ENCODE measurements around the gene MCRIP2. TPM values are rescaled to one million over a fixed set of nuclear protein-coding genes. Genes with fewer than 3 reads are reported as not detected.

MCRIP2 gene
- total and polyA plus RNA-seq, 9 of the 15 experiments (the other 6 are each of a cell fraction or from before 2014, with no cell fraction given) = 0.80 to 120 (median 35.2) TPM

DNA sequence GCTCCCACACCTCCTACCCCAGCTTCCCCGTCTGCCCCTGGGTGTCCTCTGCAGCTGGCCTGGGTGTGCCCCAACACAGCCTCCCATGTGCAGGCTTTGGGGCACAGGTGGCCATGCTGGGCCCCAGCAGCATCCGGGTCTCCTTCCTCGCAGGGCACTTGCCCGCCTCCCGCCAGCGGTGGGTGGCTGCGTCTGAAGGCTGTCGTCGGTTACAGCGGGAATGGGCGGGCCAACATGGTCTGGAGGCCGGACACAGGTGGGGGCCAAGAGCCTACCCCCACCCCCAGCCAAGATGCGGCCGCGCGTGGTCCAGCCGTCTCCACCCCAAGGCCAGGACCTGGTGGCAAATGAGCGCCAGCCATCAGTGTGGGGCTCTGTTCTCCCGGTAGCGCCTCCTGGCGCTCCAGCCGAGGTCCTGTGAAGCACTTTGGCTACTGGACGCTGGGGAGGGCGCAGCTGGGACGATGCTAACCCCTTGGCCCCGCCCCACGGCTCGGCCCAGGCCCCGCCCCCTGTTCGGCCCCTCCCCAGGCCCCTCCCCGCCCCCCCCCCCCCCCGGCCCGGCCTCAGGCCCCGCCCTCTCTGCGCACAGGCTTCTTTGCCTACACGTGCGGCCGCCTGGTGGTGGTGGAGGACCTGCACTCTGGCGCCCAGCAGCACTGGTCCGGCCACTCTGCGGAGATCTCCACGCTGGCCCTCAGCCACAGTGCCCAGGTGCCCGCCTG lies 19.0 kb downstream of the MCRIP2 start (continued):
- TF ChIP-seq, protein P1, sequence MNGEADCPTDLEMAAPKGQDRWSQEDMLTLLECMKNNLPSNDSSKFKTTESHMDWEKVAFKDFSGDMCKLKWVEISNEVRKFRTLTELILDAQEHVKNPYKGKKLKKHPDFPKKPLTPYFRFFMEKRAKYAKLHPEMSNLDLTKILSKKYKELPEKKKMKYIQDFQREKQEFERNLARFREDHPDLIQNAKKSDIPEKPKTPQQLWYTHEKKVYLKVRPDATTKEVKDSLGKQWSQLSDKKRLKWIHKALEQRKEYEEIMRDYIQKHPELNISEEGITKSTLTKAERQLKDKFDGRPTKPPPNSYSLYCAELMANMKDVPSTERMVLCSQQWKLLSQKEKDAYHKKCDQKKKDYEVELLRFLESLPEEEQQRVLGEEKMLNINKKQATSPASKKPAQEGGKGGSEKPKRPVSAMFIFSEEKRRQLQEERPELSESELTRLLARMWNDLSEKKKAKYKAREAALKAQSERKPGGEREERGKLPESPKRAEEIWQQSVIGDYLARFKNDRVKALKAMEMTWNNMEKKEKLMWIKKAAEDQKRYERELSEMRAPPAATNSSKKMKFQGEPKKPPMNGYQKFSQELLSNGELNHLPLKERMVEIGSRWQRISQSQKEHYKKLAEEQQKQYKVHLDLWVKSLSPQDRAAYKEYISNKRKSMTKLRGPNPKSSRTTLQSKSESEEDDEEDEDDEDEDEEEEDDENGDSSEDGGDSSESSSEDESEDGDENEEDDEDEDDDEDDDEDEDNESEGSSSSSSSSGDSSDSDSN (IDR thresholded peaks at IDR 0.05; ENCODE audit: borderline replicate concordance in 1 of 2, low read depth in 2 of 2, low read length in 2 of 2) = no peak
- no peak for TF ChIP-seq ZNF316 (IDR thresholded peaks at IDR 0.05)
- TF ChIP-seq HMG20B (CRISPR knock-in tag; IDR thresholded peaks at IDR 0.05) = no peak
- TF ChIP-seq, protein P2, sequence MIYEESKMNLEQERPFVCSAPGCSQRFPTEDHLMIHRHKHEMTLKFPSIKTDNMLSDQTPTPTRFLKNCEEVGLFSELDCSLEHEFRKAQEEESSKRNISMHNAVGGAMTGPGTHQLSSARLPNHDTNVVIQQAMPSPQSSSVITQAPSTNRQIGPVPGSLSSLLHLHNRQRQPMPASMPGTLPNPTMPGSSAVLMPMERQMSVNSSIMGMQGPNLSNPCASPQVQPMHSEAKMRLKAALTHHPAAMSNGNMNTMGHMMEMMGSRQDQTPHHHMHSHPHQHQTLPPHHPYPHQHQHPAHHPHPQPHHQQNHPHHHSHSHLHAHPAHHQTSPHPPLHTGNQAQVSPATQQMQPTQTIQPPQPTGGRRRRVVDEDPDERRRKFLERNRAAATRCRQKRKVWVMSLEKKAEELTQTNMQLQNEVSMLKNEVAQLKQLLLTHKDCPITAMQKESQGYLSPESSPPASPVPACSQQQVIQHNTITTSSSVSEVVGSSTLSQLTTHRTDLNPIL (CRISPR knock-in tag; IDR thresholded peaks at IDR 0.05) = no peak
- no peak for TF ChIP-seq FOXA1 (IDR thresholded peaks at IDR 0.05; ENCODE audit: borderline replicate concordance)
- no peak for TF ChIP-seq ADNP (tag; IDR thresholded peaks at IDR 0.05)
- no peak for TF ChIP-seq ZFP36 (IDR thresholded peaks at IDR 0.05; ENCODE audit: low read depth, low read length, partially characterized antibody)
- TF ChIP-seq BCOR (IDR thresholded peaks at IDR 0.05) = no peak
- no peak for TF ChIP-seq ZNF143 (CRISPR knock-in tag; IDR thresholded peaks at IDR 0.05)
- TF ChIP-seq, protein P3, sequence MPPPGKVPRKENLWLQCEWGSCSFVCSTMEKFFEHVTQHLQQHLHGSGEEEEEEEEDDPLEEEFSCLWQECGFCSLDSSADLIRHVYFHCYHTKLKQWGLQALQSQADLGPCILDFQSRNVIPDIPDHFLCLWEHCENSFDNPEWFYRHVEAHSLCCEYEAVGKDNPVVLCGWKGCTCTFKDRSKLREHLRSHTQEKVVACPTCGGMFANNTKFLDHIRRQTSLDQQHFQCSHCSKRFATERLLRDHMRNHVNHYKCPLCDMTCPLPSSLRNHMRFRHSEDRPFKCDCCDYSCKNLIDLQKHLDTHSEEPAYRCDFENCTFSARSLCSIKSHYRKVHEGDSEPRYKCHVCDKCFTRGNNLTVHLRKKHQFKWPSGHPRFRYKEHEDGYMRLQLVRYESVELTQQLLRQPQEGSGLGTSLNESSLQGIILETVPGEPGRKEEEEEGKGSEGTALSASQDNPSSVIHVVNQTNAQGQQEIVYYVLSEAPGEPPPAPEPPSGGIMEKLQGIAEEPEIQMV (tag; conservative IDR thresholded peaks at IDR 0.05; ENCODE audit: low read depth) = no peak
- TF ChIP-seq ZNF785 (CRISPR knock-in tag; IDR thresholded peaks at IDR 0.05) = no peak
- TF ChIP-seq, protein P4, sequence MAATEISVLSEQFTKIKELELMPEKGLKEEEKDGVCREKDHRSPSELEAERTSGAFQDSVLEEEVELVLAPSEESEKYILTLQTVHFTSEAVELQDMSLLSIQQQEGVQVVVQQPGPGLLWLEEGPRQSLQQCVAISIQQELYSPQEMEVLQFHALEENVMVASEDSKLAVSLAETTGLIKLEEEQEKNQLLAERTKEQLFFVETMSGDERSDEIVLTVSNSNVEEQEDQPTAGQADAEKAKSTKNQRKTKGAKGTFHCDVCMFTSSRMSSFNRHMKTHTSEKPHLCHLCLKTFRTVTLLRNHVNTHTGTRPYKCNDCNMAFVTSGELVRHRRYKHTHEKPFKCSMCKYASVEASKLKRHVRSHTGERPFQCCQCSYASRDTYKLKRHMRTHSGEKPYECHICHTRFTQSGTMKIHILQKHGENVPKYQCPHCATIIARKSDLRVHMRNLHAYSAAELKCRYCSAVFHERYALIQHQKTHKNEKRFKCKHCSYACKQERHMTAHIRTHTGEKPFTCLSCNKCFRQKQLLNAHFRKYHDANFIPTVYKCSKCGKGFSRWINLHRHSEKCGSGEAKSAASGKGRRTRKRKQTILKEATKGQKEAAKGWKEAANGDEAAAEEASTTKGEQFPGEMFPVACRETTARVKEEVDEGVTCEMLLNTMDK (IDR thresholded peaks at IDR 0.05; ENCODE audit: borderline replicate concordance, insufficient read depth, low read depth, low read length, poor library complexity, severe bottlenecking) = peak; percentile 90
- no peak for TF ChIP-seq HEY1 (CRISPR knock-in tag; IDR thresholded peaks at IDR 0.05; ENCODE audit: borderline replicate concordance)
- TF ChIP-seq PCBP1 (IDR thresholded peaks at IDR 0.05; ENCODE audit: low read depth, low read length, poor library complexity, severe bottlenecking) = no peak
- TF ChIP-seq TARDBP (IDR thresholded peaks at IDR 0.05) = no peak
- 0 out of 2 replicates have a peak, but pooled peaks have one; percentile 10 for TF ChIP-seq STAG1 (CRISPR knock-in tag; IDR thresholded peaks at IDR 0.05; ENCODE audit: borderline replicate concordance)
- TF ChIP-seq ZFP1 (CRISPR knock-in tag; IDR thresholded peaks at IDR 0.05) = no peak
- TF ChIP-seq SRF (CRISPR knock-in tag; IDR thresholded peaks at IDR 0.05) = peak in 1 of 2 experiments; percentile 65; a peak in 2 of 4 replicates
- no peak; the same call in 1 of the 2 replicates for TF ChIP-seq MXI1 (IDR thresholded peaks at IDR 0.05; ENCODE audit: low read depth, low read length)
- no peak for TF ChIP-seq MEF2D (tag; conservative IDR thresholded peaks at IDR 0.05; ENCODE audit: low read depth)
- TF ChIP-seq POLR2H (tag; IDR thresholded peaks at IDR 0.05; ENCODE audit: low read depth) = no peak
- no peak for TF ChIP-seq ZNF12 (CRISPR knock-in tag; IDR thresholded peaks at IDR 0.05)
